Stimulated activated CD8-positive, alpha-beta memory T cell treated with anti-CD3 and anti-CD28 coated beads, Interleukin-4, amount 100 ng/mL, for 24 hours (primary cell): ENCODE measurements around the gene NUAK1.
"Not testable (repeated sequence)": the region's sequence is repeated elsewhere in the genome, so short reads cannot be mapped to it uniquely, and the experiment has no call there.

Experiments used
- DNase-seq: peaks from one replicate; pipeline ENCODE4 v3.0.0-alpha.2; 2020; ENCODE audit warnings: low read depth

NUAK1 gene

DNA sequence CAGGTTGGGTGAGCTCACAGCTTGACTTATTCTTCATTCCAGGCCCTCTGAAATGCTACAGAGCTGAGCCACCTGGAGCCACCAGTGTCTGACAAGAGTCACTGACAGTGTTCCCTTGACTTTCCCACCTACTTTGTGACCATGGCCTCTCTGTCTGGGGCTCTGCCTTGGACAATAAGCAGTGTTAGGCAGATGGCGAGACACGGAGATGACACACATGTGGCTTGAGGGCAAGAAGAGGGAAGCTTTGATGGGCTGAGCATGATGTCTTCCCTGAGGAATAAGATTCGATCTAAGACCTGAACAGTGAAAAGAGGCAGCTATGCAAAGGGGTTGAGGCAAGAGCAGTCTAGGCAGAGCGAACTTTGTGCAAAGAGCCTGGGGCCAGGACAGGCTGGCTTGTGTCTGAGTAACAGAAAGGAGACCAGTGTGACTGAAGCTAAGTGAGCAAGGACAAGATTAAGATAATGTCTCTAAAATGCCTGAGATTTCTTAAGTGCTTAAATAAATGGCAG is 105.5 kb downstream of the NUAK1 start:
- DNase-seq = no peak

DNA sequence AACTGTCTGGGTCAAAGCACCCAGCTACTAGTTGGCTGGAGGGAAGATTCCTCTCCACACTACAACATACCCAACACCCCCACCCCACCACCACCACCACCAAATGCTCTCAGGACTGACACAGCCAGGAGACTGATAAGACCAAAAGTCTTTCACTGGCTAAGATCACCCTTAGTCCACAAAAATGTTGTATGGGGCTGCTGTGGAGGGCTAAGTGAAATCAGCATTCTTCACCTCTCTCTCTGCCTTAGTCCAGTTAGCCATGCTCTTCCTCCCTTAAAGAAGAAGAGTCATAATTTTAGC is 106.2 kb downstream of the NUAK1 start:
- no peak for DNase-seq

DNA sequence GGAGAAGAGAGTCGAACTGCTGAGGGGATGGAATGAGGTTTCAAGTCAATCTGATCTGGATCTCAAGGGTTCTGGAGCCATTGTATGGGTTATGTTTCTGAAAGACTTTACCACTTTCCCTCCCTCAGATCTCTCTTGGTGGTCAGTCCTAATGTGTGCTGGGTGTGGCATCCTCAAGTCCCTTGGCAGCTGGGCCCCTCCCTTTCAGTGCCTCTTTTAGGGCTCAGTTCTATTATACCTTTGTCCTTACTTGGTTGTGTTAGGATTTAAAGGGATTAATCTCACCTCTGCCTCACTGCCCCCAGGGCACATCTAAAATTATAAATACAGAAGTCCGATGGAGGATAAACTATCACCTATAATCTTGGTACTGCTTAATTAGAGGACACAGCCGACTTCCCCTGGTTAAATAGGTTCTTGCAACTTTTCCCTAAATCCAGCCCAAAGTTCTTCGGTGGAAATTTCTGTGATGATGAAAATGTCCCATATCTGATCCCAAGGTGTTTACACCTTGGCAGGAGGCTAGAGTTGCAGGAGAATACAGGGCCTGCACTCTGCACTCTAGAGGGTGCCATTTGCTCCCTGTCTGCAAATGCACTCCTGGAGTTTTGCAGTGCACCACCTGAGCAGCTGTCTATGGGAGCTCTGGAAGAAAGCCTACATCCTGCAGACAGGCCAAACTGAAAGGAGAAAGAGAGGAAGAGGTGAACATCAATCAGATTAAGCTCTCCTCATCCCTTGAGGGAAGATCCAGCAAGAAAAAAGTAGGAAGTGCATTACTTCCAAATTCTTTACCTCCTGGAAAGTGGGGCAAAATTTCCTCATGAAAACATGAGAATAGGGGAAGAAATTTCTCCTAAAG is 106.8 kb downstream of the NUAK1 start:
- no peak for DNase-seq

DNA sequence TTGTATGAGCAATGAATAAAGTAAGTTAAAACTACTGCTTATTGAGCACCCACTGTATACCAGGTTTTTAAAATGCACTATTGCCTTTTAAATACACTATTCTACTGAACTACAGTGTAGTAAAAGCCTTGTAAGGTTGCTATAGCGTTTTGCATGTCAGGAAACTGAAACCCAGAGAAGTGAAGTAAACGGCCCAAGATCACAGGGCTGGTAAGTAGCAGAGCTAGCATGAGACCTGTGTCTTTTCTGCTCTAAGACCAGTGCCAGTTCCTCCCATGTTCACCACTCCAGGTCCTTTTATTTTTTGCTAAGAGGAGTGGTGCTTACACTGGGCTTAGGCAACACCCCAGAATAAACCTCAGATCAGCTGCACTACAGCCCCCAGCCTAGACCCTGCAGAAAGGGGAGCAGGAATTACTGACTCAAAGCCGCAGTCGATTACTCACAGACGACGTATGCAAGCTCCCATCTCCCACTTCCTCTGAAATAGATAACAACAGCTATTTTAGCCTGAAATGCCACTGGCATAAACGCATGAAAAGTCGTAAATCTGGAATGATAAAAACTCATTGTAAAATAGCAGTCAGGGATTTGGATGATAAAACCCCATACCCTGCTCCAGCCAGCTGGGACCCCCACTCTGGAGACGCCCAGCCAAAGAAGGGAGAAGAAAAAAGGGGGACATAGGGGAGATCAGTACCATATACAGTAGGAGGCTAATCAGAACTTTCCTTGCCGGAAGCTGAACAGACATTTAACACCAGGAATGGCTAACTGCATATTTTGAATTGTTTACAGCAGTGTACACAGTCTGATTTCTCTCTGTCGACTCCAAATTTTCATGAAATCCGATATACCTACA is 108.3 kb downstream of the NUAK1 start:
- DNase-seq = no peak

DNA sequence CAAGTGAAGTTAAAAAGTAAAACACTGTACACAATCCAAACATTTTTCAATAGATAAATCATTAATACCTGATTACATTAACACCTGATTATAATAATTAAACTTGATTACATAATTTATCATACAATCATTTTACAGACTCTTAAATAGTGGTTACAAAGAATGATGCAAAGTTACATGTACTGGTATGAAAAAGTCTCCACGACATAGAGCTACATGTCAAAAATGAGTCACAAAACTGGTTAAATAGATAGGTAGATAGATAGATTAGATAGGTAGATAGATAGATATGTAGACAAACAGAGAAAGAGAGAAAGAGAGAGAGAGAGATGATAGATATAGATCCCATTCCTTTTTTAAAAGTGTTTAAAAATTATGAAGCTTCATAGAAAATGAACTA is 109.2 kb downstream of the NUAK1 start:
- no peak for DNase-seq

DNA sequence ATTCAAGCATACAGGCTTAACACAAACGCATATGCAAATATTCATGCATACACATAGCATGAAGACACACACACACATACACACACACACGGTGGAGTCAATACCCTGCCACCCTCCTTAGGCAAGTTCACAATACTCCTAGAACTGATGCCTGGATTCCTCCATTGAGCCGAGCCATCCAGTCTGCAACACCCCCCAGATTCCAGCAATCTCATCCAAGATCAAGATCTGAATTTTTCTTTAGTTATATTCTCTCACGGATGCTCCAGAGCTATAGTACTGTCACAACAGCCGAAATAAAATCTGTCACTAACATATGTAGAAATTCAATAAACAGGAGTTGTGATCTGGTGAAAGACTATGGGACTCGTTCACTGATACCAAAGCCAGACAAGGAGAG is 110.8 kb downstream of the NUAK1 start:
- DNase-seq = no peak

DNA sequence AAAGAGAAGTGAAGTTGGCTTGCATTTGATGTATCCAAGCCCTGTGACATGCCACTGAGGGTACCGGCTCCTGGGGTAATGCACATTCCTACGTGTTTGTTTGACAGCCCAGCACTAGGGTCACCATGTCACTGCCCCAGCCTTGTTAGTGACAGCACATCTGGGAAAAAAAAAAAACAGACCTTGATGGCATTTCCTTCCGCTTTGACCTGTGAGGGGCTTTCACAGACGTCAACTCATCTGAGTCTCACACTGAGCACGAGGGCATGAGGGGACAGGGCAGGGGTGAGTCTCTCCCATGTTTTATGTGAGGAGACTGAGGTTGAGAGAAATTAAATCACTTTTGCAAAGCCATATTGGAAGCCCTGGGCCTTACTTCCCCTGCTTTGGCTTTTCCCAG is 111.5 kb downstream of the NUAK1 start:
- no peak for DNase-seq

DNA sequence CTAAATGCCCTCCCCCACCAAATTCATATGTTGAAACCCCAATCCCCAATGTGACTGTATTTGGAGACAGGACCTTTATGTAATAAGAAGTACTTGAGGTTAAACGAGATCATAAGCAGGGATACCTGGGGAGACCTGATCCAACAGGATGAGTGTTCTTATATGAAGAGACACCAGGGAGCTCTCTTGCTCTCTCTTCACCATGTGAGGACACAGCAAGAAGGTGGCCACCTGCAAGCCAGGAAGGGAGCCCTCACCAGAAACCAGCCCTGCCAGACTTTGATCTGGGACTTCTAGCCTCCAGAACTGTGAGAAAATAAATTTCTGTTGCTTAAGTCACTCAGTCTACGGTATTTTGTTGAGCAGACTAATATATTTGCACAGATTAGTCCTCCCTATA is 113.6 kb downstream of the NUAK1 start:
- DNase-seq = no peak

DNA sequence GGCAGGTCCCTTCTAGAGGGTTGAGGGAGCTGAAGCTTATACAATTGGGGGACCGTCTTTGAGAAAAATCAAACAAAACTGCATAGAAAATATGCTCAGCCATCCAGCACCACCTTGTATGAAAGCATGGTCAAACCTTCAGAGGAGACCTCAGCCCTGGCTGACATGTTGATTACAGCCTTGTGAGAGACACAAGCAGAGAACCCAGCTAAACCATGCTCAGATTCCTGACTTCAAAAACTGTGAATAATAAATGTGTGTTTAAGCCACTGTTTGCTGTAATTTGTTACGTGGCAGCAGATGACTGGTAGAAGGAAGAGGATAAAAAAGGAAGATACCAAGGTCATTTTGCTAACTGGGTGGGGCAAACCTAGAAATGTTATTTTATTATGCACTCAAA is 115.7 kb downstream of the NUAK1 start:
- no peak for DNase-seq

DNA sequence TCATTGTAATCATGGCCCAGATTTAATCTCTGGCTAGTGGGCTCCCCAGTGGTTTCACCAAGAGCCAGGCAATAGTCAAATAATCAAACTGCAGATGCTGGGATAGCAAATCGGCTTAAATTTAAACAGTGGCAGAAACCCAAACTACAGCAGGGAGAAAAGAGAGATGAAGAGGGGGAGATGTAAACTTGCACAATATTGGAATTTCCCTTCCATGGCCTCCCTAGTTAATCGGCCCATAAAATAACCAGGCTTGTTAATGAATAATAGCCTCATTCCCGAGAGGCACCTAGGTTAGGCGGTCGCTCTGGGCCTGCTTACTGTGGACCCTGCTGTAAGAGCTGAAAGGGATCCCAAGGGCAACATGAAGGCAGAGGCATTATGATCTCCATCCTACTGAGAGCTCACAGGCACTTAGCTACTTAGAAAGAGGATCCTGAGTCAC is 116.2 kb downstream of the NUAK1 start:
- DNase-seq = no peak

DNA sequence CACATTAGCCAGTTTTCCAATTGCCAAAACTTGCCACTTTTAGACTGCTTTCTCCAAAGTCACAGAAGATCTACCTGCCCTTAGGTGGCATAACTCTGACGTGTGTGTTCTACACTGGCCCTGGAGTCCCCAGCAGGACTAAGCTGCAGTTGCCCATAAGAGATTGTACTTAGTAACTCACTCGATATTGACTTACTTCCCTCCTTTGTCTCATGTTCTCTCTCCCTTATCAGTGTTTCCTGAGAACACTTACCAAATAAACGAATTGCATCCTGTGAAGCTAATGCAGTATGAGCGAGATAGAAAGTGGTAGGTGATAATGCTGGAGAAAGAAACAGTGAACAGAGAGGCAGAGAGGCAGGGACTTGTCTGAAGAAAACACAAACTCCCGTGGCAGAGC is 117.2 kb downstream of the NUAK1 start:
- no peak for DNase-seq

DNA sequence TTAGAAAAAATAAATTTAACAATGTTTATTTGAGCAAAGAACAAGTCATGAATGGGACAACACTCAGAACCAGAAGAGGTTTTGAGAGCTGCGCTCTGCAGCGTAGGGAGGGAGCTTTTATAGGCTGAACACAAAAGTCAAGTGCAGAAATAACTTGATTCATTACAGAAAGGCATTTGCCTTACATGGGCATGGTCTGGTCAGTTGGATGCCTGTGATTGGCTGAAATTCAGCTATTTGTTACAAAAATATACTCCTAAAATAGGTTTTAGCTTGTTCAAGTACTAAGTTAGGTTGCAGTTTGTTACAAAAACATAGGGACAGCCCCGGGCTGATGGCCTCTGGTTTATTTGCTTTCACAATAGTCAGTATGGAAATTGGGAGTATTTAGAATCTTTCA is 118.0 kb downstream of the NUAK1 start:
- no peak for DNase-seq

DNA sequence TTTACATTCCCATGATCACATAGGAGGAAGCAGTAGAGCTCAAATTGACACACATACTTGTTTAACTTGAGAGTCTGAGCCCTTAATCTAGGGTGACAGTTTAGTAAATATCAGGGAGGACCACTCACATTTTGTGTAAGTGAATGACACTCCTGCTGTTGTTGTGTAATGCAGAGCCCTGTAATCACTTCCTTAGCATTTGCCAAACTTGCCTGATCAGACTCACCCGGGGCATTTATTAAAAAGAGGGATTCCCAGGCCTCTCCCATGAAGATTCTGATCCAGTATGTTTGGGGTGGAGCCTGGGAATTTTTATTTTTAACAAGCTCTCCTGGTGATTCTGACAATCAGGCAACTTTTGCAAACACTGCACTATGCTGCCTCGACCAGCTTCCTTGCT is 119.6 kb downstream of the NUAK1 start:
- no peak for DNase-seq

DNA sequence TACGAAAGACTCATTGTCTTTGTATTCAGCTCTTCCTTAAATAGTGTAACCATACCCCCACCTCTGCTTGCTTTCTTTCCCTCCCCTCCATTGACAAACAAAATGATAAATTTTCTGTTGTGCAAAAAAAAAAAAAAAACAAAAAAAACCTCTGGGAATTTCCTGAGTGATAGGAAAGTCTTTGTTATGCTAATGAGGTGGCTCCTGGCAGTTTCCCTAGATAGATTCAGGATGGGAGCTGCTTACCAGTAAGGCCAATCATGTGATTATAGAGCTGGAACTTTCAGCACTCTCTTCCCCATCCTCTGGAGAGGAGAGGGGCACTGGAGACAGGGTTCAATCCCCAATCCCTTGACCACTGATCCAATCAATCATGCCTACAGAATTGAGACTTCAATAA is 120.5 kb downstream of the NUAK1 start:
- no peak for DNase-seq

DNA sequence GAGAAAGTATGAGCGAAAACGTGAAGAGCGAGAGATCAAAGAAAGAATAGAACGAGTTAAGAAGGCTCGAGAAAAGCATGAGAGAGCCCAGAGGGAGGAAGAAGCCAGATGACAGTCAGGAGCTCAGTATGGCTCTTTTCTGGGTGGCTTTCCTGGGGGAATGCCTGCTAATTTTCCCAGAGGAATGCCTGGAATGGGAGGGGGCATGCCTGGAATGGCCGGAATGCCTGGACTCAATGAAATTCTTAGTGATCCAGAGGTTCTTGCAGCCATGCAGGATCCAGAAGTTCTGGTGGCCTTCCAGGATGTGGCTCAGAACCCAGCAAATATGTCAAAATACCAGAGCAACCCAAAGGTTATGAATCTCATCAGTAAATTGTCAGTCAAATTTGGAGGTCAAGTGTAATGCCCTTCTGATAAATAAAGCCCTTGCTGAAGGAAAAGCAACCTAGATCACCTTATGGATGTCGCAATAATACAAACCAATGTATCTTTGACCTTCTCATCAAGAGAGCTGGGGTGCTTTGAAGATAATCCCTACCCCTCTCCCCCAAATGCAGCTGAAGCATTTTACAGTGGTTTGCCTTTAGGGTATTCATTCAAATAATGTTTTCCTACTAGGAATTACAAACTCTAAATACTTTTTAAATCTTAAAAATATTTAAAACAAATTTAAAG is 122.0 kb downstream of the NUAK1 start:
- DNase-seq = not testable (repeated sequence)

DNA sequence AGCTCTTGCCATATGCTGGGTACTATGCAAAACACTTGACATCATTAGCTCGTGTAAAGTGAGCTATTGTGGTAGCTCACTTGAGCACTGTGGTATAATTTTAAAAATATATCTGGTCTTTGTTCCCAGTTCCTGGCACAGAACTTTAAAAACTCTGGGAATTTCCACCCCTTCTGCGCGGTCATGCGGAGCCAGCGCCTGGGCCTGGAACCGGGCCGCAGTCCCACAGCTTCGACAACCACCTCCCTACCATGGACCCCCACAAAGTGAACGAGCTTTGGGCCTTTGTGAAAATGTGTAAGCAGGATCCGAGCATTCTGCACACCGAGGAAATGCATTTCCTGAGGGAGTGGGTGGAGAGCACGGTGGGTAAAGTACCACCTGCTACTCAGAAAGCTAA is 123.1 kb downstream of the NUAK1 start:
- DNase-seq = no peak

DNA sequence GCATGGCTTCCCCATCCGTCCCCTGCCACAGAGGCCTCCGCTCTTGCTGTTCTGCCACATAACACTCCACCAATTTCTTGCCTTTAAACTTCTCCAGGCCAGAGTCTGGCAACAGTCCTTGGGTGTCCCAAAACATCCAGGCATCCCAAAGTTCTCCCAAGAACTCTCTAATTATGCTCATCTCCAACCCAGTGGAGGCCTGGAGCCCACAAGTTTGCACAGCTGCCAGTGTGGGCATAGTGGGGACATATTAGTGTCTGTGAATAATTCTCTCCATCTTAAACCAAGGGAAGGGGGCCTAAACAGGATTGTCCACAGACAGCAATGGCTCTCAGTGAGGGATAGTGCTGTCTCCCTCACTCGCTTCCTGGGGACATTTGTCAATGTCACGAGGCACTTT is 124.8 kb downstream of the NUAK1 start:
- DNase-seq = no peak
